ENCODE data around the gene TMPRSS6. TPM values are rescaled to one million over a fixed set of nuclear protein-coding genes. Genes with fewer than 3 reads are reported as not detected.

The TMPRSS6 gene
- total RNA-seq, 1 experiment from 2014 or later, result 0.79 TPM

GRCh38 chr22:37133304-37134018, 23.9 kb upstream of the TMPRSS6 start:
- DNase-seq, result no peak
- no peak overlapping the region for H3K27ac ChIP-seq
- TF ChIP-seq EZH2 (IDR thresholded peaks at IDR 0.05; ENCODE audit: low read depth) (no peak), CTCF (conservative IDR thresholded peaks at IDR 0.05) (no peak)
- H3K79me2 ChIP-seq (ENCODE audit: low read depth), result no peaks in the 10 kb centered on the region
- H3K36me3 ChIP-seq (ENCODE audit: low read depth), result no peaks in the 10 kb centered on the region
- ChIA-PET CTCF (no interaction called here), POLR2A (ENCODE audit: unreplicated experiment) (no interaction called here)
- no peak overlapping the region for H3K4me3 ChIP-seq
- intact Hi-C loops (cut with micrococcal nuclease; ENCODE audit: unreplicated experiment), result no loop called here
- no TSS peak for BruUV-seq (replicated peaks)
- no peaks in the 10 kb centered on the region; the same call in 1 of the 2 replicates for H3K27me3 ChIP-seq (ENCODE audit: insufficient read depth, low read depth)
- no peak overlapping the region for H2AFZ ChIP-seq
- H3K9me3 ChIP-seq (ENCODE audit: insufficient read depth, low read depth), result no peaks in the 10 kb centered on the region
- no peaks in the 10 kb centered on the region for H3F3A ChIP-seq (ENCODE audit: insufficient read depth, low read depth)
- 0 out of 2 replicates have a peak, but pooled peaks cover 4% of the 10 kb centered on the region for H3K4me1 ChIP-seq (replicated peaks; ENCODE audit: insufficient read depth)
- H3K4me2 ChIP-seq, result no peak overlapping the region
- no peaks in the 10 kb centered on the region for H4K20me1 ChIP-seq (ENCODE audit: insufficient read depth)
- no peaks in the 10 kb centered on the region for H3K9me2 ChIP-seq (ENCODE audit: insufficient read depth)

DNA sequence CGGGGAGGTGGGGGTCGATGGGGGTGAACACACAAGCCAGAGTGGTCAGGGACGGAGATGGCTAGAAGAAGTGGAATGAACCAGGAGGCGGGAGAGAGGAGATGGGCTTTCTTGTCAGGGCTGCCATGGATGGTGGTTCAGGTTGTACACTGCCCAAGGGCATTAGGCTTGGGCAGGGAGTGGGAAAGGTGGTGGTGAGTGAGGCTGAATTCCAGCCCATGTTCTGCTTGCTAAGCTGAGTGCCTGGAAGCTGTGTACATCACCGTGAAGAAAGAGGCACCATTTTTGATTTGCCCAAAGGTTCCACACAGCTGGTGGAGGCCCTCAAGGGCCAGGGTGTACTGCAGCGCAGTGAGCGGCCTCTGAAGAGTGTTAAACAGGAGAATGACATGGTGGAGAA, 23.3 kb upstream of the TMPRSS6 start:
- H4K20me1 ChIP-seq (ENCODE audit: insufficient read depth), result no peaks in the 10 kb centered on the region
- H3K9me2 ChIP-seq (ENCODE audit: insufficient read depth), result no peaks in the 10 kb centered on the region
- DNase-seq, result no peak
- POLR2A ChIA-PET (ENCODE audit: unreplicated experiment), result no interaction called here
- H3K4me3 ChIP-seq, result no peak overlapping the region
- H3K27me3 ChIP-seq (ENCODE audit: insufficient read depth, low read depth), result no peaks in the 10 kb centered on the region; the same call in 1 of the 2 replicates
- no peaks in the 10 kb centered on the region for H3K9me3 ChIP-seq (ENCODE audit: insufficient read depth, low read depth)
- no peak overlapping the region for H2AFZ ChIP-seq
- H3K27ac ChIP-seq, result no peak overlapping the region
- CTCF ChIA-PET, result no interaction called here
- H3F3A ChIP-seq (ENCODE audit: insufficient read depth, low read depth), result no peaks in the 10 kb centered on the region
- no peaks in the 10 kb centered on the region for H3K36me3 ChIP-seq (ENCODE audit: low read depth)
- intact Hi-C loops (cut with micrococcal nuclease; ENCODE audit: unreplicated experiment), result no loop called here
- 0 out of 2 replicates have a peak, but pooled peaks cover 4% of the 10 kb centered on the region for H3K4me1 ChIP-seq (replicated peaks; ENCODE audit: insufficient read depth)
- TF ChIP-seq EZH2 (IDR thresholded peaks at IDR 0.05; ENCODE audit: low read depth), result no peak
- no peak for TF ChIP-seq CTCF (conservative IDR thresholded peaks at IDR 0.05)
- BruUV-seq (replicated peaks), result no TSS peak
- H3K4me2 ChIP-seq, result no peak overlapping the region
- no peaks in the 10 kb centered on the region for H3K79me2 ChIP-seq (ENCODE audit: low read depth)

DNA sequence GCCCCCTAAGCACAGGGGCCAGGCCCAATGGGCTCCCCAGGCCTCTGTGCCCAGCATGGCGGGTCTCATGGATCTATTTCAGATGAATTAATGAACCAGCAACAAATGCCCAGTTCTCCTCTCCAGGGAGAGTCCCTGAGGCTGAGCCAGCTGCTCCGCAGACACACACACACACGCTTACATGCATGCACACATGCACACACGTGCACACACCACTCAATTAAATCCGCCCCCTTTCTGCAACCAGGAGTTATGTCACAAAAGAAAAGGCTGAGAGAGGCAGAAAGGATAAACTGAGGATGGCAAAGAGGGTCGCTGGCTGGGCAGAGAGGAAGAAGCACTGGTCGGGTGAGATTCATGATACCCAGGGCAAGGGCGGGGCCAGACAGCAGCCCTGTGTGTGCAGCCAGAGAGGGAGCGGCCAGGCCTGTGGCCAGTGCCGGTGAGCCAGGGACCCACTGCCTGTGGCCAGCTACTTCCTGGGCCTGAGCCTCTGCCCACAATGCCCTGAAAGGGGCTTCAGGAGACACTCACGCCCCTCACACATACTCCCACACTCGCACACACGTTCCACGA, 20.4 kb upstream of the TMPRSS6 start:
- DNase-seq, result peak in 1 of 2 experiments; percentile 29
- ChIA-PET CTCF (interaction anchor here (0.6 kb wide), 1 partner anchor 17 kb away, joined by 3 read pairs; no protein-coding TSS in a partner anchor), POLR2A (ENCODE audit: unreplicated experiment) (no interaction called here)
- Histone ChIP-seq H3K4me2 (no peak overlapping the region), H3K9me2 (ENCODE audit: insufficient read depth) (no peaks in the 10 kb centered on the region), H3K9me3 (ENCODE audit: insufficient read depth, low read depth) (no peaks in the 10 kb centered on the region), H3K79me2 (ENCODE audit: low read depth) (no peaks in the 10 kb centered on the region), H3K27me3 (ENCODE audit: insufficient read depth, low read depth) (no peaks in the 10 kb centered on the region; the same call in 1 of the 2 replicates), H3K27ac (no peak overlapping the region), H3K4me3 (no peak overlapping the region), H2AFZ (no peak overlapping the region), H3K36me3 (ENCODE audit: low read depth) (no peaks in the 10 kb centered on the region), H3F3A (ENCODE audit: insufficient read depth, low read depth) (no peaks in the 10 kb centered on the region), H3K4me1 (replicated peaks; ENCODE audit: insufficient read depth) (0 out of 2 replicates have a peak, but pooled peaks cover 4% of the 10 kb centered on the region), H4K20me1 (ENCODE audit: insufficient read depth) (no peaks in the 10 kb centered on the region)
- TF ChIP-seq EZH2 (IDR thresholded peaks at IDR 0.05; ENCODE audit: low read depth), result no peak
- TF ChIP-seq CTCF (conservative IDR thresholded peaks at IDR 0.05), result no peak
- BruUV-seq (replicated peaks), result no TSS peak
- intact Hi-C loops (cut with micrococcal nuclease; ENCODE audit: unreplicated experiment), result no loop called here
